Spleen (tissue), 11 donors: ENCODE measurements around the gene APC. TPM values are rescaled to one million over a fixed set of nuclear protein-coding genes. Genes with fewer than 3 reads are reported as not detected.

Experiments used
- DNase-seq: peaks from one replicate; pipeline ENCODE4 v3.0.0-alpha.2; 2020
- H3K27ac ChIP-seq, 8 donors: fragments of 200-600 bp; sonication (generic) in 7 of 8; 1 replicate in 4 of 8; 2 replicates in 4 of 8; pipeline versions ENCODE4 v1.5.0 to v1.8.0; 2016 to 2021; ENCODE audit warnings: inconsistent platforms in 4 of 8, mild to moderate bottlenecking in 4 of 8, moderate library complexity in 1 of 8
- H3K27me3 ChIP-seq, 7 donors: fragments of 200-600 bp; sonication (generic) in 6 of 7; replicated peaks in 1 of 7; 1 replicate in 4 of 7; 2 replicates in 3 of 7; pipeline versions ENCODE4 v1.5.0 to v1.8.0; 2016 to 2021; ENCODE audit warnings: inconsistent platforms in 3 of 7, mild to moderate bottlenecking in 1 of 7
- H3K36me3 ChIP-seq, 6 donors: fragments of 200-600 bp; sonication (generic) in 5 of 6; 1 replicate in 4 of 6; 2 replicates in 2 of 6; pipeline versions ENCODE4 v1.5.0 to v1.8.0; 2016 to 2021; ENCODE audit warnings: inconsistent platforms in 2 of 6
- H3K4me1 ChIP-seq, 6 donors: fragments of 200-600 bp; sonication (generic) in 5 of 6; 1 replicate in 3 of 6; 2 replicates in 3 of 6; pipeline versions ENCODE4 v1.5.0 to v1.8.0; 2016 to 2021; ENCODE audit warnings: inconsistent platforms in 3 of 6
- H3K4me3 ChIP-seq, 8 donors: fragments of 200-600 bp; sonication (generic) in 7 of 8; 1 replicate in 4 of 8; 2 replicates in 4 of 8; pipeline versions ENCODE4 v1.5.0 to v1.8.0; 2016 to 2021; ENCODE audit warnings: inconsistent platforms in 4 of 8, mild to moderate bottlenecking in 4 of 8, moderate library complexity in 2 of 8
- H3K9me3 ChIP-seq, 8 donors: fragments of 200-600 bp; sonication (generic) in 7 of 8; 1 replicate in 4 of 8; 2 replicates in 4 of 8; pipeline versions ENCODE4 v1.5.0 to v1.8.0; 2016 to 2021; ENCODE audit warnings: inconsistent platforms in 4 of 8
- POLR2A ChIP-seq, 3 donors: fragments of 450-650 bp; IDR thresholded peaks; one replicate each; pipeline ENCODE4 v1.5.1; 2017; ENCODE audit warnings: antibody characterized with exemption in 3 of 3, mild to moderate bottlenecking in 1 of 3
- POLR2AphosphoS5 ChIP-seq, 3 donors: sonication (generic); formaldehyde crosslinking; IDR thresholded peaks; one replicate each; pipeline ENCODE4 v1.5.1; 2017; ENCODE audit warnings: antibody characterized with exemption in 3 of 3
- WGBS, 5 donors: extraction: QIAGEN DNeasy Blood & Tissue Kit in 3 of 5; methylation state at CpG; one replicate each; pipeline versions ENCODE4 v1.1.5 to v1.1.7; 2013 to 2018; 5-methylcytosine and 5-hydroxymethylcytosine counted together
- intact Hi-C: fragments of 100-400 bp; cut with DNase I; formaldehyde crosslinking; loops from one replicate; pipeline ENCODE4 v1.15.0; 2023; ENCODE audit warnings: low total_unique reads
- polyA plus RNA-seq, 3 donors: library from polyadenylated mRNA; stranded (reverse); fragments of 200-250 nt; gene quantifications; one replicate each; pipeline ENCODE4 v1.2.1, GENCODE V29; 2013
- total RNA-seq, 7 donors: library from RNA; depleted of rRNA in 3 of 7; stranded (reverse); fragments of >200 nt in 3 of 7; fragmentation: NEBNext Ultra II Directional in 4 of 7; extraction: Animal tissue kit (Norgen Biotek cat#: 25700) in 4 of 7; gene quantifications; one replicate each; pipeline versions ENCODE4 v1.1.0 to v1.2.1, GENCODE V29; 2016 to 2021
- TF ChIP-seq, protein P1 (sequence below), 11 experiments: fragments of 200-600 bp in 7 of 11; fragments of 450-650 bp in 4 of 11; sonication (generic) in 4 of 11; IDR thresholded peaks in 8 of 11; conservative IDR thresholded peaks in 3 of 11; 1 replicate in 7 of 11; 2 replicates in 4 of 11; pipeline versions ENCODE4 v1.4.0 to v1.8.0; 2016 to 2021; ENCODE audit warnings: antibody characterized with exemption in 11 of 11, inconsistent platforms in 4 of 11, mild to moderate bottlenecking in 1 of 11
- donor health status: healthy with polysubstance abuse.
- donor health status: DM: no; HTN: no; CAD: no; lungs with moderate emphysema.
- donor health status: DM: no; HTN: no; CAD: no.
- donor health status: Bipolar disorder and iron deficiency.
- donor health status: healthy.
- donor health status: DM: no; HTN: no; CAD: no.
- donor health status: DM: yes; HTN: yes; CAD: no.

Gene APC
- total and polyA plus RNA-seq, 10 donors: 2.1 to 83.0 (median 52.5) TPM

DNA sequence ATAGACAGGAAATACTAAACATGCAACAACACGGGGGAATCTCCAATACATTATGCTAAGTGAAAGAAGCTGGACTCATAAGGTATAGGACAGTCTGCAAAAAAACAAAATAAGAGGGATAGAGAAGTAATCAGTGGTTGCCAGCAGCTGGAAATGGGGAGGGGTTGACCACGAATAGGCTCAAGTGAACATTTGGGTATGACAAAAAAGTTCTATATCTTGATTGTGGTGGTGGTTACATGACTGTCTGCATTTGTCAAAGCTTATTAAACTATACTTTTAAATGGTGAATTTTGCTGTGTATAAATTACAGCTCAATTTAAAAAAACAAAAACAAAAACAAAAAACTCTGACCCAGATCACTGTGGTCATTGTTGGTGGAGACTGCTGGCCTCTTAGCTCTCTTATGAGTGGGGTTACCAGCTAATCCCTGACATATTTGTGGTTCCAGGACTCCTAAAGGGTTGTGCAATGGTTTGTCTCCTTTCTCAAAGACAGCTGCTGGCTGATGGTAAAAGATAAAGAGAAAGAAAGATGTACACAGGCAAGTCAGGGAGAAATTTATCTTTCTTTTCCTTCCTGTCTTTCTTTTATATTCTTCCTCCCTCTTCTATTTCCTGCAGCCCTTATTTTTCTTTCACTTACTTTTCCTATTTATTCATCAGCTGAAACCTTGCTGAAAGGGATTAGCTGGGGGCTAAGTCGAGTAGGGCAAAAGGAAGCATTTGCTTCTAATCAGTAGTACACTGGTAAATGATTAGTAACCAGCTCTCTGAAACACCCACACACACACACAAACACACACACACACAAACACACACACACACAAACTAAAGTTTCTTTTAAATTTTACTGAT is 42.6 kb upstream of the APC start:
- Histone ChIP-seq H3K9me3 (no peaks in the 10 kb centered on the region), H3K4me1 (no peaks in the 10 kb centered on the region), H3K27me3 (no peaks in the 10 kb centered on the region), H3K27ac (no peak overlapping the region), H3K4me3 (no peak overlapping the region), H3K36me3 (no peaks in the 10 kb centered on the region)
- TF ChIP-seq POLR2AphosphoS5 (IDR thresholded peaks at IDR 0.05): no peak
- TF ChIP-seq, protein P1, sequence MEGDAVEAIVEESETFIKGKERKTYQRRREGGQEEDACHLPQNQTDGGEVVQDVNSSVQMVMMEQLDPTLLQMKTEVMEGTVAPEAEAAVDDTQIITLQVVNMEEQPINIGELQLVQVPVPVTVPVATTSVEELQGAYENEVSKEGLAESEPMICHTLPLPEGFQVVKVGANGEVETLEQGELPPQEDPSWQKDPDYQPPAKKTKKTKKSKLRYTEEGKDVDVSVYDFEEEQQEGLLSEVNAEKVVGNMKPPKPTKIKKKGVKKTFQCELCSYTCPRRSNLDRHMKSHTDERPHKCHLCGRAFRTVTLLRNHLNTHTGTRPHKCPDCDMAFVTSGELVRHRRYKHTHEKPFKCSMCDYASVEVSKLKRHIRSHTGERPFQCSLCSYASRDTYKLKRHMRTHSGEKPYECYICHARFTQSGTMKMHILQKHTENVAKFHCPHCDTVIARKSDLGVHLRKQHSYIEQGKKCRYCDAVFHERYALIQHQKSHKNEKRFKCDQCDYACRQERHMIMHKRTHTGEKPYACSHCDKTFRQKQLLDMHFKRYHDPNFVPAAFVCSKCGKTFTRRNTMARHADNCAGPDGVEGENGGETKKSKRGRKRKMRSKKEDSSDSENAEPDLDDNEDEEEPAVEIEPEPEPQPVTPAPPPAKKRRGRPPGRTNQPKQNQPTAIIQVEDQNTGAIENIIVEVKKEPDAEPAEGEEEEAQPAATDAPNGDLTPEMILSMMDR (IDR thresholded peaks at IDR 0.05 in 8 of 11, conservative IDR thresholded peaks at IDR 0.05 in 3 of 11): no peak
- TF ChIP-seq POLR2A (IDR thresholded peaks at IDR 0.05): no peak
- intact Hi-C loops: no loop called here
- no peak for DNase-seq
- WGBS, 5 donors: 44 to 60% (median 50%) methylated on average over 3 of the region's 3 CpGs

DNA sequence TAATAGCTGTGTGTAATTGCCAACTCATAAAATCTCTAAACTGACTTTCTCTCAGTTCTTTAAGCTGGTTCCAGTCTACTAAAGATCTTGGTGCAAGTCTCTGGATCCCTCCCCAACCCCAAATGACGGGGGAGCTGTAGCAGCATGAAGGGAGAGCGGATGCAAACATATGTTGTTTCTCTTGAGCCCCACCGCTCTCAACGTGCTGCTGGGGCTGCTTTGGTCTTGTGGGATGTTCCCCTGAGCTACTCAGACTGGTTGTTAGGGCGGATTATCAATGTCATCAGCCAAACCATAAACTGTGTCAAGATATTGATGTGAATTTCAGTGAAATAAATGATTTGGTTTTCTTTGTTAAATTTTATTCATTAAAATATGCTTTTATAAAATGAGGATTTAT is 40.9 kb upstream of the APC start:
- DNase-seq: no peak
- Histone ChIP-seq H3K27ac (no peak overlapping the region), H3K36me3 (no peaks in the 10 kb centered on the region), H3K4me1 (no peaks in the 10 kb centered on the region), H3K27me3 (no peaks in the 10 kb centered on the region), H3K4me3 (no peak overlapping the region), H3K9me3 (no peaks in the 10 kb centered on the region)
- 61 to 85% (median 70%) methylated on average over 5 of the region's 5 CpGs for WGBS, 5 donors
- intact Hi-C loops: no loop called here
- TF ChIP-seq POLR2A (IDR thresholded peaks at IDR 0.05) (no peak), POLR2AphosphoS5 (IDR thresholded peaks at IDR 0.05) (no peak)
- TF ChIP-seq, protein P1 (IDR thresholded peaks at IDR 0.05 in 8 of 11, conservative IDR thresholded peaks at IDR 0.05 in 3 of 11): no peak

DNA sequence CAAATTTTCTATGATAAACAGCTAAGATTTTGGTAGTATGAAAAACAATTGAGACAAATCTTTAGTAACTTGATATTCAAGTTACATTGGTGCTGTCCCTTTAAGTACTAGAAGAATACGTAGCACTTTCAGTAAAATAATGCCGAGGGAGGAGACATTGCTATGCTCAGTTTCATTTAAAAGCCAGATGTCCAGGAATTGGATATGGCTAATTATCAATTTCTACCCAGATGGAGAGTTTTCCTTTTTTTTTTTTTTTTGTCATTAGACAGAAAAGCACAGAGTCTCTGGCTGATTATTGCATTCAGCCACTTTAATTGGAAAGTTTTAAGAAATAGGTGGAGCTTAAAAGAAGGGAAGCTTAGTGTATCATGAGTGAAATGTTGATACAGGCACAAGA is 40.4 kb upstream of the APC start:
- Histone ChIP-seq H3K27ac (no peak overlapping the region), H3K9me3 (no peaks in the 10 kb centered on the region), H3K4me1 (no peaks in the 10 kb centered on the region), H3K4me3 (no peak overlapping the region), H3K27me3 (no peaks in the 10 kb centered on the region), H3K36me3 (no peaks in the 10 kb centered on the region)
- 57 to 76% (median 72%) methylated on average over 2 of the region's 2 CpGs for WGBS, 5 donors
- DNase-seq: no peak
- no peak for TF ChIP-seq POLR2A (IDR thresholded peaks at IDR 0.05)
- no peak for TF ChIP-seq POLR2AphosphoS5 (IDR thresholded peaks at IDR 0.05)
- intact Hi-C loops: no loop called here

DNA sequence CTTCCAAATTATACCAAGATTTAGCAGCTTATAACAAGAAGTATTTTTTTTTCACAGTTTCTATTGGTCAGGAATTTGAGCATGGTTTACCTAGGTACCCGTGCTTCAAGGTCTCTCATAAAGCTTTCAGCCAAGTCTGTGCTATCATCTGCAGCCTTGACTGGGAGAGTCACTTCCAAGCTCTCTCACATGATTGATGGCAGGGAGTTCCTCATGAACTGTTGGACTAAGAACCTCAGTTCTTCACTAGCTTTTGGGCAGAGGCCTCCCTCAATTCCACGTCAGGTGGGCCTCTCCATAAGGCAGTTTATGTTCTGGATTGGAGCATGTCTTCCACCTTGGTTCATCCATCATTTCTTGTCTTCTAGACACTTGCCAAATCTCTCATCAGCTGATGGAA is 39.9 kb upstream of the APC start:
- Histone ChIP-seq H3K27ac (no peak overlapping the region), H3K4me3 (no peak overlapping the region), H3K36me3 (no peaks in the 10 kb centered on the region), H3K27me3 (no peaks in the 10 kb centered on the region), H3K9me3 (no peaks in the 10 kb centered on the region), H3K4me1 (no peaks in the 10 kb centered on the region)
- intact Hi-C loops: no loop called here
- WGBS, 5 donors: 64 to 83% (median 76%) methylated on average over 2 of the region's 2 CpGs
- TF ChIP-seq POLR2A (IDR thresholded peaks at IDR 0.05) (no peak), POLR2AphosphoS5 (IDR thresholded peaks at IDR 0.05) (no peak)
- TF ChIP-seq, protein P1 (IDR thresholded peaks at IDR 0.05 in 8 of 11, conservative IDR thresholded peaks at IDR 0.05 in 3 of 11): no peak
- no peak for DNase-seq
